NCI-H1436 treated with DMSO at 0.1 percent for 48 hours (cell line): ENCODE results near the gene TUBA8.
"Not testable (repeated sequence)": the region's sequence is repeated elsewhere in the genome, so short reads cannot be mapped to it uniquely, and the experiment has no call there.

Experiments used
- DNase-seq: peaks from one replicate; lab custom pipeline; 2025; lab: John Stamatoyannopoulos, UW

The TUBA8 gene

DNA sequence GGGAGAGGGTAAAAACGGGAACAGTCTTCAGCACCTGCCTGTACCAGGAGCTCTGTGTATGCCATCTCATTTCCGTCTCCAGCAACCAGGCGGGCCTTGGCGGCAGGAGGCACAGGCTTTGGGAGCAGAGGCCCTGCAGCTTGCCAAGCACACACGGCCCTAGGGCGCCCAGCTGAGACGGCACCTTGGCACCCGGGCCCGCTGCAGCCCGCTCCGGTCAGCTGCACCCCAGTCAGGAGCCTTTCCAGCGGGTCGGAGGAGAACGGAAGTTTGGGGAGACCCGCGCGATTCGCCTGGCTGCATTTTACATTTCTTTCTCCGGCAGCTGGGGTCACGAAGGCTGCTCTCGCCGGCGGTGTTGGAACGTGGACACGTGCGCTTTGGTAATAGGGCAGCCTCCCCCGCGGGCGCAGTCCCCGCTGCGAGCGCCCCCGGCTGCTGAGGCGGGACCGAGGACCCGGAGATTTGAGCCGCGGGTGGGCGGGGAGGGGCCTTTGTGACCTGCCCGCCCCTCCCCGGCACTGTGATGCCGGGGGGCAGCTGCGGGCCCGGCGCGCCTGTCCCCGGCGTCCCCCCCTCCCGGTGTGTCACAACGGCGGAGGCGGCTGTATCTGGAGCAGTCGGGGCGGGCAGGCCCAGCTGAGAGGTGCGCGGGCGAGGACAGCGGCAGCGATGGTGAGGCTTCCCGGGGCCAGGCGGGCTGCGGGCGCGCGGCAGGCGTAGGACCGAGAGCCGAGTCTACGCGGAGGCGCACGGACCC is at the start of gene TUBA8:
TSS of gene TUBA8 (plus strand) at position 616 of the 760 bp plus-strand sequence. CDS start at position 673, 57 bp downstream.
- no peak for DNase-seq

DNA sequence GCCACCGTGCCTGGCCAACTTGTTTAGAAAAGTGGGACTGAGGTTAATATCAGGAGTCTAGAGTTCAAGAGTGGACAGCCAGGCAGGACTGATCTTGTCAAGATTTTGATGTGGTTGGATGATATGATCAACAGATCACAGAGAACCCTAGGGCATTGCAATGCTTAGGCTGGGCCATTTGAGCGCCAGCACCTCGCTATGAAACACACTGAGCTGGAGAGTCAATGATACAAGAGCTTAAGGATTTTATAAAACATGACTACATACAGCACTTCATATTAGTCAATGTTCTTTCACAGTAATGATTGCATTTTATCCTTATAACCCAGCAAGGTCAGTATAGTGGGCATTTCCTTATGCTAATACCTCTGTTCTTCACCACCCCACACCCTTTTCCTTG is 48.2 kb upstream of the TUBA8 start:
- DNase-seq = no peak

DNA sequence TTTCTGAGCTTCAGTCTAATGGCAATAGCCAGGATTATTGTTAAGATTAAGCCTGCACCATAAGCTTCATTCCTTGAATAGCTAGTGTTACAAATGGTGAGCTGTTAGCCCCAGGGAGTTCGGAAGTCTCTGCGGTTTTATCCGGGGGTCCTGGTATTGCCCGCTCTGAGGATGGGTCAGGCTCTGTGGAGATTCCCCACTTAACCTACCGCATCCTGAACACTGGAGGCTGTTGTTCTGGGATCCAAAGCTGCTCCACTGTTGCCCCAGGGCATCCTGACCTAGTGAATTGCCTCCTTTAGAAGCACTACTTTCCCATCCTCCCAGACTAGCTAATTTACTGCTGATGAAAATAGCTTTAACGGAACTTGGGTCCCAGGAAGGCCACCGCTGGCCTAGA is 47.3 kb upstream of the TUBA8 start:
- no peak for DNase-seq

DNA sequence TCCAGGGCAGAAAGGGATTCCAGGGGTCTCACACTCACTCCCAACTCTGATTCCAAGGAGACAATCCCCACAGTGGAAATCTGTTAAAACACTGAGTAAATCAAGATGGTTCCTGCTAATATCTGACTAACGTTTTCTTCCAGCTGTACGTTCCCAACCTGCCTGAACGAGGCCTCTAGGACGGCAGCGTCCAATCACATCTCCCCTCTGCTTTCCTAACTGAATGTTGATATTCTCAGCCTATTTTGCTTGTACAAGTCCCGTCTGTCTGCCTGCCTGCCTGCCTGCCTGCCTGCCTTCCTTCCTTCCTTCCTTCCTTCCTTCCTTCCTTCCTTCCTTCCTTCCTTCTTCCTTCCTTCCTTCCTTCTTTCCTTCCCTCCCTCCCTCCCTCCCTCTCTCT is 46.9 kb upstream of the TUBA8 start:
- not testable (repeated sequence) for DNase-seq

DNA sequence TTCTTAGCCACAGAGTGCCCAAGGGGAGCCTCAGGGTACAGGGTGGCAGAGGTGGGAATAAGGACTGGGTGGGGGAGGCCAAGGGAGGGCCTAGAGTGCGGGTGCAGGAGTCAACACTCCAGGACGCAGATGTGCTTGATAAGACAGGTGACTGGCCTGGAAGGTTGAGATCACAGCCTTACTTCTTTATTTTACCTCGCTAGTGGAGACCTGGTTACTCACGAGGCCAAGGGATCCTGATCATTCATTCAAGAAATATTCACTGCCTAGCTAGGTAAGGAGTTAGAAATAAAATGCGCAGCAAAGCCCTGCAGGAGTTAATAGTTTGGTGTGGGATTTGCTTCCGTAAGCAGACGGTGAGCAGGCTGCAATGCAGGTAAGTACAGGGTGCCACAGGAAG is 46.0 kb upstream of the TUBA8 start:
- DNase-seq = no peak

DNA sequence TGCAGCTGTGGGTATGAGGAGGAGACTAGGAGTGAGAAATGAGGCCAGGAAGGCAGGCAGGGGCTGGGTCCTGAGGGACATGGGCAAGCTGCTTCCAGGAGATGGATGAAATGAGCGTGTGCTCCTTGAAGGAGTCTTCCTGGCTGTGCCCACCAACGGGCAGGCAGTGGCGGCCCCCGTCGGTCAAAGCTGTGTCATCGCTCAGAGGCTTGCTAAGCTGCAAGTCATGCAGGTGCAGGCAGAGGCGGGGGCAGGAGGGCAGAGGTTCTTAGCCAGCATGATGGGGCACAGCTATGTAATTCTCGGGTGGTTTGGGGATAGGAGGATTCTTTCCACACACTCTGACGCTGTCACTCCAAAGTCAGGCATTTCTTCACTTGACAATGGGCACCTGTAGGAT is 45.4 kb upstream of the TUBA8 start:
- no peak for DNase-seq

DNA sequence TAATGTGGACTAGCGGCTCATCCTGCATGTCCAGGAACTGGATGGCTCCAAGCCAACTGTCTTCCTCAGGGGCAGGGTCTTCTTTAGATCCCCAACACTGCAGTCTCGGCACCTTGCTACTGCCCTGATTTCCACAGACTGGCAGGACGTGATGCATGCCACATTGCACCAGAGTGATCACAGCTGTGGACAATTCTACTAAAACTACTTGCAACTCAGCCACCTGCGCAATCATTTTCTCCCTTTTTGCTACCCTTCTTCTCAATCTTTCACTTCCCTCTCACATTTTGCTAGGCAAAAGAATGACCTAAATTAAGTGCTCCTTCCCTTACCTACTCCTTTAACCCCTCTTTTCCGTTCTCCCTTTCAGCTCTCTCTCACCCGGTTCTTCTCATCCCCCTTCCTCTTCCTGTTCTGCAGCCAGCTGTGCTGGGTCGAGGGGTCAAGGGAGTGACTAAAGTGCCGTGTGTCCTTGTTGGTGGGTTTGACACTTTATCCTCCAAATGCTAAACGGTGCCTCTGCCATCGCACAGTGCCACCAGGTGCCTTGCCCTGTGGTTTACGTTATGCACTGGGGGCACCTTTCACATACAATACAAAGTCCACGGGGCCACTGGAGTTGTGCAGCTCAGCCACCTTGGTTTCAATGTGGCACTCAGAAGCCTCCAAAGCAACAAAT is 44.3 kb upstream of the TUBA8 start:
- no peak for DNase-seq

DNA sequence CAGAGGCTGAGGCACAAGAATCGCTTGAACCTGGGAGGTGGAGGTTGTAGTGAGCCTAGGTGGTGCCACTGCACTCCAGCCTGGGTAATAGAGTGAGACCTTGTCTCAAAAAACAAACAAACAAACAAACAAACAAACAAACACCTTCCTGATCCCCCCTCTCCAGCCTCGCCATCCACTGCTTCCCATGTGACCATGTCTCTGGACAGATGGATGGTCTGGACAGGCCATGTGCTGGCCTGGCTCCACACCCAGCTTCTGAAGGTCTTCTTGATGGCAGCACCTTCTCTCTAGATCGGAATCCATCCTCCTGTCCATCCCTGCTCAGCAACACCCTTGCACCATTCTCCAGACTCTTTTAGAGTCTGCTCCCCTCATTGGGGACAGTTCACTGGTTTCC is 43.5 kb upstream of the TUBA8 start:
- DNase-seq = no peak

DNA sequence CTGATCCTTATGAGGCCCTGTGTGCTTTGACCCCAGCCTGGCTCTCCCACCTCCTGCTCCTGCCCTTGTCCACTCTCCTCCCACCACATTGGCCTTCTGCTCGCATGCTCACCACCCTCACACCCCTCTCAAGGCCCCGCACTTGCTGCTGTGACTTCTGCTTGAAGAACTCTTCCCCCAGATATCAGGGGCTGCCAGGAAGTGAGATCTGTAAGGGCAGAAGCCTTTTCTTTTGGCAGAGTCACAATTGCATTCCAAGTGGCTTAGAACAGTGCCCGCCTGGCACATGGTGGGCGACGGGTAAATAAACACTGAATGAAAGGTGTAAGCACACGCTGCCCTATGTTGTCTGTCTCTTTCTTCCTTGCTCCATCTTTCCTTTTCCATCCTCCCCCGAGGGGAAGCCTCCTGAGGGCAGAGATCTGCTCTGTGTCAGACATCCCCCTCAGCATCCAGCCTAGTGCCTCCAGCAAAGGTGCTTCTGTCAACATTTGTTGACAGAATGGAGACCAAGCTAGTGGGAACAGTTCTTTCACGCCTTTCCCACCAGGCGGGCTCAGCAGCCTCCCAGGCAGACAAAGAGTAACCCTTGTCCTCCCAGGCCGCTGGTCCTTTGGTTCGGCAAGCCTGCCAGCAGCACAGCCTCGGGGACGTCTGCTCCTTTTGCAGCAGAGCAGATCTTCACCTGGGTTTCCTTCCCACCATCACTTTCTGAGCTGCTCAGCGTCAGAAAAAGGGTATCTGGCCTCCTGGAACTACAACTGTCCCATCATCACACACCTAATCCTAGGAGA is 42.9 kb upstream of the TUBA8 start:
- DNase-seq = no peak

DNA sequence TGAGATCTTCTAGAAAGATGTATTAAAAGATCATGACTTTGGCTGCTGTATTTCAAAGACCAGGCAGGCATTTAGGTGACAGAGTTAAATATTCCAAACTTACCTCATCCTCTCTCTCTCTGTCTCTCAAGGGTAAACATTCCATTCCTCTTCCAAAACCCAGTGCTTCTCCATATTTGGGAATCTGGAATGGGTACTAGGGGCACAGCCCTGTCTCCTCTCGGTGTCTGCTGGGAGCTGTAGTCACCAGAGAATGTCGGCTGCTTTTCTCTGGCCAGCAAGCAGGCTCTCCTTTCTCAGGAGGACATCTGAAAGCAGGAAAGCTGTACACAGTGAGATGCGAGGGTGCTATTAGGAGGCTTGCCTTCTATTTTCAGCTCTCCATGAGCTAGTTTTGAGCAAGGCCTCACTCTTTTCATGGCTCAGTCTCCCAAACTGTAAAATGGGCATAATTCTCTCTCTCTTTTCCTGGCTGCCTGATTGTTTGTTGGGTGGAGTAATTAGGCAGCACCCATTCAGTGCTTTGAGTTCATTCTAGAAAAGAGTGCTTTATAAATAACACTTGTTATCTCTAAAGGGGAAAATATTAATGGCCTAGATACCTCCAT is 42.1 kb upstream of the TUBA8 start:
- no peak for DNase-seq

DNA sequence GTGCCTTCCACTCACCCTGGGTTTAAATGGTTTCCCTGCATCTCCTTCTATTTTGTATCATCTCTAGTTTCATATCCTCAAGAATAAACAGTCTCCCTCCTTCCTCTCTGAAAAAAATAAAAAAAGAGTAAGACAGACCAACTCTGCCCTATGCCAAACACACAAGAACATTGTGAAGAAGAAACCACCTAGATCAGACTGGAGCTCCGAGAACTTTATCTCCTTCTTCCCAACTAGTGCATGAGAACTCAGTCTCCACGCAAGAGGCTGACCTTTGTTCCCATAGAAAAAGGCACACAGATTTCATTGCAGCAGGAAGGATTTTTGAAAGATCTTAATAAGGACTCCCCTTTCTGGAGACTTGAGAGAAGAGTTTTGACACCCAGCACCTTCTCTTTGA is 41.6 kb upstream of the TUBA8 start:
- no peak for DNase-seq

DNA sequence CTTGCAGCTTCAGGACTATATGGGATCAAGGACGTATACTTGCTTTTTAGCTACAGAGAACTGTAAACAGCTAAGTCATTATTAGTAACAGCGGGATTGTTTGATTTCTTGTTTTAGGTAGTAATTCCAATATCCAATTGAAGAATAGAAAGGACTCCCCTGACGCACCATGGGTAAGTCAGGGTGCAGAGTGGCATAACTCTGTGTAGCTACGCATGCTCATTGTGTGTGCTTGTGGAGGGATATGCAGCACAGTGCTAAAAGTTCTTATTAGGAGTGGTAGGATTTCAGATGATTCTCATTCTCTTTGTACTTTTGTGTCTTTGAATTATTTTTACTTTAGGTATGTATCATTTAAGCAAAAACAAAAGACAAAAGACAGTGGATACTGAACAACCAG is 40.6 kb upstream of the TUBA8 start:
- no peak for DNase-seq

DNA sequence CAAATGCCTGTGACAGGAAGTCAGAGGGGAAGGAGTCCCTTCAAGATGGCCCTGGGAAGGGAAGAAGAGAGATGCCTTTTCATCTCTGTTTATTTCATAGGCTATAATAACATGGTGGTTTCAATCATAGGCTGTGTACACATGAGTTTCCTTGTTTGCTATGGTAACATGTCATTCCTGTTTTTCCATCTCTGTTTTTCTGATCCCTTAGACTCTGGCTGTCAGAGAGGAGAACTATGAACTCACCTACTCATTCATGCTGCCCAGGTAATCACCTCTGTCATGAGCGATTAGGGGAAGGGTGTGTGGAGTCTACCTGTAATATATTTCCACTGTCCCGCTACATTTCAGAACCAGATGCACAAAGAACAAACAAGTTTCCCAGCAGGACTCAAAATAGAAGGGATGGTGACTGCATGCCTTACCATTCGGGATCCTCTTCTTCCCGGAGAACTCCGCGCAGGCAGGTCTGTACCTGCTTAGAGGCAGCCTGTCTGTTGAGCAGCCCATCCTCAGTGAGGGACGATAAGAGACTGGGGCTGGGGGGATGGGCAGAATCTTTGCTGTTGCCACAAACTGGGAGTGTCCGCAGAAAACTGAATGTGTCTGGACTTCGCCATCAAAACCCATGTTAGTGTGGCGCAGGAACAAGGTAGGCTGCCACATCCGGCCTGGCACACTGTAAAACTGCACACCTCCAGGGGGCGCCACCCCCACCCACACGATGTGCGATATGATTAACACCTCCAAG is 39.9 kb upstream of the TUBA8 start:
- no peak for DNase-seq

DNA sequence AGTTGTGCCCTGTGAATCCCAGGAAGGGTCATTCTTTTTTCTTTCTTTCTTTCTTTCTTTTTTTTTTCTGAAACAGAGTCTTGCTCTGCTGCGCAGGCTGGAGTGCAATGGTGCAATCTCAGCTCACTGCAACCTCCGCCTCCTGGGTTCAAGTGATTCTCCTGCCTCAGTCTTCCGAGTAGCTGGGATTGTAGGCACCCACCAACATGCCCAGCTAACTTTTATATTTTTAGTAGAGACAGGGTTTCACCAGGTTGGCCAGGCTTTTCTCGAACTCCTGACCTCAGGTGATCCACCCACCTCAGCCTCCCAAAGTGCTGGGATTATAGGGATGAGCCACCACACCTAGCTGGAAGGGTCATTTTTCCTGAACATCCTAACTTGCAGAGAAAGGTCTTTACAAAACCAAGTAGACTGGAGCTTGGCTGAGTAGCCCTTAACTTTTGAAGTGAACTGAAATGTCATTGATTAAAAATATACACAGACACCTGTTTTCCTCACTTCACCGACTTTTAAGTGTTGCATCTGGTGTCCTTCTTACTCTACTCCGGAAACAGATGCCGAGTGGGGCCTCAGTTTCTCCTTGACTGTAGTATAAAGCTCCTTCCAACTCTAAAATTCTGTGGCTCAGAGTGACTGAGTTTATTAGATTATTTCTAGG is 39.2 kb upstream of the TUBA8 start:
- not testable (repeated sequence) for DNase-seq

DNA sequence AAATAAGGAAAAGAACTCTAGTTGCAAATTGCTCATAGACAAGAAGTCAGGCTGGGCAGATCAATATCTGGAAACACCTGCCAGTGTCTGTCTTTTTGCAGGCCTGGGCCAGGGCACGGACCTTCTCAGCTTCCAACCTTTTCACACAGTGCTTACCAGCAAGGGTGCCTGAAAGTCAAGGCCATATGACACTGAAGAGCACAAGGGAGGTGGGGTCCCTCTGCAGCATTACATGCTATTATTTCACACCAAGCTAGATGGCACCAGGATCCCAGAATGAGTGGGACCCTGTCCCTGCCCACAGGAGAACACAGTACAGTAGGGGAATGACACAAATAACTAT is 38.7 kb upstream of the TUBA8 start:
- no peak for DNase-seq

DNA sequence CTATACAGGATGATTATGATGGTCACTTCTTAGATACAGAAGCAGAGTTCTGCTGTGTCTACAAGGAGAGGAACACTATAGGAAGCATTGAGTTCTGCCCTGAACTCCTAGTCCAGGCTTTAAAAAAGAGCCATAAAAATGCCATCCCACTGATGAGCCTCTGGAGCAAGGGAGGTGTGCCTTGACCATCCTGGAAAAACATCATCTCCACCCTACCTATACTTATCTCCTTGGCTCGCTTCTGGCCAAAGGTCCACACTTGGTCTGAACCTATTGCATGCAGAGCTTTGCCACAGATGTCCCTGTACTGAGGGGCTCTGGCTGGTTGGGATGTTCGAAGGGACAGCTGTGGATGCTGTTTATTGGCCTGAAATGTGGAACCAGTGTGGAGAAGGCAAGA is 37.1 kb upstream of the TUBA8 start:
- no peak for DNase-seq

DNA sequence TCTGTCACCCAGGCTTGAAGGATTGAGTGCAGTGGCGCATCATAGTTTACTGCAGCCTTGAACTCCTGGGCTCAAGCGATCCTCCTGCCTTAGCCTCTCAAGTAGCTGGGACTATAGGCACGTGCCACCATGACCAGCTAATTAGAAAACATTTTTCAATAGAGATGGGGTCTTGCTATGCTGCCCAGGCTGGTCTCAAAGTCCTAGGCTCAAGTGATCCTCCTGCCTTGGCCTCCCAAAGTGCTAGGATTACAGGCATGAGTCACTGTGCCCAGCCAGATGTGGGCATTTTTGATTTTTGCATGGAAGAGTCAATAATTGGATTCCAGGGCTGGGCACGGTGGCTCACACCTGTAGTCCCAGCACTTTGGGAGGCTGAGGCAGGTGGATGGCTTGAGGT is 36.7 kb upstream of the TUBA8 start:
- not testable (repeated sequence) for DNase-seq

DNA sequence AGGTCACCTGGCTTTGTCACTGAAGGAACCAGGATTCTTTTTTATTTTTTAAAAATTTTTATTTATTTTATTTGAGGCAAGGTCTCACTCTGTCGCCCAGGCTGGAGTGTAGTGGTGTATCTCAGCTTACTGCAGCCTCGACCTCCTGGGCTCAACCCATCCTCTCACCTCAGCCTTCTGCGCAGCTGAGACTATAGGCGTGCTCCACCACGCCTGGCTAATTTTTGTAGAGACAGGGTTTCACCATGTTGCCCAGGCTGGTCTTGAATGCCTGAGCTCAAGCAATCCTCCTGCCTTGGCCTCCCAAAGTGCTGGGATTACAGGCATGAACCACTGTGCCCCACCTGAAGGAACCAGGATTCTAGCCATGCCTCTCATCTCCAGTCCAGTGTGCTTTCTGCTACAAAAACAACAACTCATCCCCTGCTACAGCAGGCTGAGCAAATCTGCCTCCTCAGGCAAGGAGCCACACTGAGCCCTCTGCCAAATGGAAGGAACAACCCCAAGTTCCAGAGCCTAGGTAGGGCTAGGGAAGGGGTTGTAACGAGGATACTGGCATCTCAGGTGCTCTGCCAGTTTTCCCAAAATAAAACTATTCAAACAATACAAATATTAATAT is 35.4 kb upstream of the TUBA8 start:
- no peak for DNase-seq

DNA sequence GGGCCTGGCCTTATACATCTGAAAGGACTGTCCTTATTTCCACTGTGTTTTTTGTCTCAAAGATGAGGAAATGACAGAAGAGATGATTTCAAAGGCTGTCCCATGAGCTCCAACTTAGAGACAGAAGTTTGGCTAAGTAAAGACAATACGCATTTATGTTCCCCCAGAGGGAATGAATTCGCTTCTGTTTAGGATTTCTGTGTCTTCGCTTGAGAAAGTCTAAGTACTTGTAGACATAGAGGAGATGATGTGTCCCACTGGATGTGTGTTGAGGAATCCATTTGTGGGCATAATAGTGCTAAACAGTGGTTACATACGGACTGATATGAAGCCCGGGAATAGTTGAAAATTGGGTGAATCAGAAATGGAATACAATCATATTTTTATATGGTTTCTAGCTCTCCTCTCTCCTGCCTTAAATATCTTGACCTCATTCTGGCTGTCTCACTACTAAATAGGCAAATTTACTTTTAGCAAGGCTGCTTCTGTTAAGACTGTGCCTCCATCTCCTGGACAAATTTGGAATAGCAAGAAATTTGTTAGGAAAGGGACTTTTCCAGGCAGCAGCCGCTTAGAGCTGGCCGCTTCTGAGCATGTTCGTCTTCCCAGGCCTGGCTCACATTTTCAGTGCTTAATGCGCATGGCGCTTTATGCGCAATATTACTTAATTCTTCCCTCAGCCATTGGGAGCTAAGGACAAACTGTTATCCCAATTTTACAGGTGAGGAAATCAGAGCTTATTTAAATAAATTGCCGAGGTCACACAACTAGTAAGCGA is 34.7 kb upstream of the TUBA8 start:
- DNase-seq = no peak

DNA sequence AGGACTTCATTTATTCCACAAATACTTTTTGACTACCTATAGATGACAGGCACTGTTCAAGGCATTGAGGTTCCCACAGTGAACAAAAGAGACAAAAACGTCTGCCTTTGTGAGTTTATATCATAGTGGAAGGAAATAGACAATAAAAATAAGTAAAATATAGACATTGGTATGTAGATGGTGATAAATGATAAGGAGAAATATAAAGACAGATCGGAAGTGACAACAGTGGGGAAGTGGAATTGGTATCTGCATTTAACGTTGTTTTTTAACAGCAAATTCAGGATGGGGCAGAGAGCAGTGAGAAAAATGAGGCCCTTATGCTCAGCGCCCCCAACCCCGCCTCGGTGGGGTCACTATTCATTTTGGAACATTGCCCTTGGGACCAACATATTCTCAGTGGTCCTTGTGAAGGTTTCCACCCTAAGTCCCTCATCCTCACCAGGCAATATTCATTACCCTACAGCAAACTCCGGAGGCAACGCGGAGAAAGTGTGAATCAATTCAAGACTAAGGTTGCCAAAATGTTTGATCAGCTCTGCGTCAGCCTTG is 33.4 kb upstream of the TUBA8 start:
- no peak for DNase-seq
